ENCODE measurements around the gene UPF3A.
"Not testable (repeated sequence)": the region's sequence is repeated elsewhere in the genome, so short reads cannot be mapped to it uniquely, and the experiment has no call there.

Gene UPF3A

DNA sequence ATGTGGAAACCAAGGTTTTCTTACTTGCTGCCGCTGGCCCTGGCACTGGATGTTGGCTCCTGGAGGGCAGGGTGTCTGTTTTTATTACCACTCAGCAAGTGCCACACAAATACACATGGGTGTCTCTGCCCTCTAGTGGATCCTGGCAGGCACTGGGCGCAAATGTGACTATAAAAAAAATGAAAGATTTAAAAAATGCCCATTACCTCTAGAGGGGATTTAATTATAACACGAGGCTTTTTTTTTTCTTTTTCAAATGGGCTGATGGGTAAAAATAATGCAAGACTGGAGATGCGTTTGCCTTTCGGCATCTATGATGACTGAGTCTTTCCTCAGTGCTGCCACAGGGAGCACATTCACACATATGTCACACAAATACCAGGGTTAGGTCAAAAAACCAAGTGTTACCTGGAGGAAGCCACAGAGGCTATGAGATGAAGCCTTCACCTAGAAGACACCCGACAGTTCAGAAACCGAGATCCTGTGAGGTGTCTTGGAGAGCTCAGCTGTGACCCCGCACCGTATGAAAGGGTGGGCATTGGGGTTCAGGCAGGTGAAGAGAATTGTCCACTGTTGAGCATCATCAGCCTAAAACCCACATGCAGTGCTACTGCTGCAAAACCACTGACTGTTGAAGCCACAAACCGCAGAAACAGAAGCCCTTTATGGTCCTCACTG, 58.6 kb downstream of the UPF3A start:
- peak; percentile 72 for DNase-seq

DNA sequence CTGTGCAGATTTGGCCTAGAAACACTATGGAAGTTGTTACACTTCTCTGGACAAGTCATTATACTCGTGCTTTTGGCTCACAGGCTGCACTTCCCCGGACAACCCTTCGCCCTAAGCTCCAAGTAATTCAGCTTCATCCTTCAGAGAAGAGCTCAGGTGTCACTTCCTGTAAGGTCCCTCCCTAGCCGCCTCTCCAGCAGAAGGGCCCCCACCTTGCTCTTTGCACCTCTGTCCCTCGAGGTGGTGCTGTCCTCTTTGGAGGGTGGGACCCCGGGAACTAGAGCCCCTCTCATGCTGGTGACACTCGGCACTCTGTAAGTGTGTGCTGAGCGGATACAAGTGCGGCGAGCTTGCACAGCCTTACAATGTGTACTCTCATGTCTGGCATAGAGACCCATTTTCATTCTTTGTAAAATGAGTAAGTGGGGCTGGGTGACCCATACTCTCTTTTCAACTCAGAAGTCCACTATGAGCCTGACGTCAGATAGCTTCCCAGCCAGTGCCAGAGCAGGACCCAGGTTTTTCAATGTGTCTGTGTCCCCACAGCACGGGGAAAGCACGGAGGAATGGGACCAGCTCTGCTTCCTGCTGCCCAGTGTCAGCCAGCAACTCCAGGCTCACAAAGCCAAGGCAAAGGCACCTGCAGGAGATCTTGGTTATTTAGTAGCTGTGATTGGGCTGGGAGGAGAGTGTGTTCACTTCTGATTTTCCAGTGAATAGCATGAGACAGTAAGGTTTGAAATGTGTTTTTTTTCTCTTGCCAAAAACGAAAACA, 59.8 kb downstream of the UPF3A start:
- DNase-seq, result no peak

DNA sequence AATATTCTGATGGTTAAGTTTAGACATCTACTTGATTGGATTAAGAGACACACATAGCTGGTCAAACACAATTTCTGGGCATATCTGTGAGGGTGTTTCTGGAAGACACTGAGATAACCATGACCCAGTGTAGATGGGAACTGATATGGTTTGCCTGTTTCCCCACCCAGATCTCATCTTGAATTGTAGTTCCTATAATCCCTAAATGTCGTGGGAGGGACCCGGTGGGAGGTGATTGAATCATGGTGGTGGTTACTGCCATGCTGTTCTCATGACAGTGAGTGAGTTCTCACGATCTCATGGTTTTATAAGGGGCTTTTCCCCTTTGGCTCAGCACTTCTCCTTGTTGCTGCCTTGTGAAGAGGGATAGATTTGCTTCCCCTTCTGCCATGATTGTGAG, 65.9 kb downstream of the UPF3A start:
- not testable (repeated sequence) for DNase-seq

DNA sequence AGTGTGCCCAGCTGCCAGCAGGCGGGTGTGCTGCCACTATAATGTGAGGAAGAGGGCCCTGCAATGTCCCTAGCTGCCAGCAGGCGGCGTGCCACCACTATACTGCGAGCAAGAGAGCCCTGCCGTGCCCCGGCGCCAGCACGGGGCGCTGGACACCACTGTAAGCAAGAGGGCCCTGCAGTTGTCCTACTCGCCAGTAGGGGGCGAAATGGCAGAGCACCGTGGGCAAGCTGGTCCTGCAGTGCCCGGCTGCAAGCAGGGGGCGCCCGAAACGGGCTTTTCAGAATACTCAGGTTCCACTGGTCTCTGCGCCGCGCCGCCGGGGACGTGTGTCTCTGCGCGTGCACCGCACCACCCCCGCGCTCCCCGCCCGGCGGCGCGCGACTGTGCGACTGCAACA, 71.4 kb downstream of the UPF3A start:
- DNase-seq, result not testable (repeated sequence)

DNA sequence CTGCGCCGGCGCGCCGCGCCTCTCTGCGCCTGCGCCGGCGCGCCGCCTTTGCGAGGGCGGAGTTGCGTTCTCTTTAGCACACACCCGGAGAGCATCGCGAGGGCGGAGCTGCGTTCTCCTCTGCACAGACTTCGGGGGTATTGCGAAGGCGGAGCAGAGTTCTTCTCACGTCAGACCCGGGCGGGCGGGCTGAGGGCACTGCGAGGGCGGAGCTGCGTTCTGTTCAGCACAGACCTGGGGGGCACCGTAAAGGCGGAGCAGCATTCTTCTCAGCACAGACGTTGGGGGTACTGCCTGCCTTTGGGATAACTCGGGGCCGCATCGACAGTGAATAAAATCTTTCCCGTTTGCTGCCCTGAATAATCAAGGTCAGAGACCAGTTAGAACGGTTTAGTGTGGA, 72.0 kb downstream of the UPF3A start:
- not testable (repeated sequence) for DNase-seq
